GM21515 (cell line): ENCODE data around the gene FAM3C.
"Not testable (repeated sequence)": the region's sequence is repeated elsewhere in the genome, so short reads cannot be mapped to it uniquely, and the experiment has no call there.

Source experiments
- ATAC-seq: cut with Tn5 transposase; IDR thresholded peaks from one replicate; pipeline ENCODE4 v1.9.1; 2021; ENCODE audit not compliant: unreplicated experiment

The FAM3C gene, protein sequence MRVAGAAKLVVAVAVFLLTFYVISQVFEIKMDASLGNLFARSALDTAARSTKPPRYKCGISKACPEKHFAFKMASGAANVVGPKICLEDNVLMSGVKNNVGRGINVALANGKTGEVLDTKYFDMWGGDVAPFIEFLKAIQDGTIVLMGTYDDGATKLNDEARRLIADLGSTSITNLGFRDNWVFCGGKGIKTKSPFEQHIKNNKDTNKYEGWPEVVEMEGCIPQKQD

DNA sequence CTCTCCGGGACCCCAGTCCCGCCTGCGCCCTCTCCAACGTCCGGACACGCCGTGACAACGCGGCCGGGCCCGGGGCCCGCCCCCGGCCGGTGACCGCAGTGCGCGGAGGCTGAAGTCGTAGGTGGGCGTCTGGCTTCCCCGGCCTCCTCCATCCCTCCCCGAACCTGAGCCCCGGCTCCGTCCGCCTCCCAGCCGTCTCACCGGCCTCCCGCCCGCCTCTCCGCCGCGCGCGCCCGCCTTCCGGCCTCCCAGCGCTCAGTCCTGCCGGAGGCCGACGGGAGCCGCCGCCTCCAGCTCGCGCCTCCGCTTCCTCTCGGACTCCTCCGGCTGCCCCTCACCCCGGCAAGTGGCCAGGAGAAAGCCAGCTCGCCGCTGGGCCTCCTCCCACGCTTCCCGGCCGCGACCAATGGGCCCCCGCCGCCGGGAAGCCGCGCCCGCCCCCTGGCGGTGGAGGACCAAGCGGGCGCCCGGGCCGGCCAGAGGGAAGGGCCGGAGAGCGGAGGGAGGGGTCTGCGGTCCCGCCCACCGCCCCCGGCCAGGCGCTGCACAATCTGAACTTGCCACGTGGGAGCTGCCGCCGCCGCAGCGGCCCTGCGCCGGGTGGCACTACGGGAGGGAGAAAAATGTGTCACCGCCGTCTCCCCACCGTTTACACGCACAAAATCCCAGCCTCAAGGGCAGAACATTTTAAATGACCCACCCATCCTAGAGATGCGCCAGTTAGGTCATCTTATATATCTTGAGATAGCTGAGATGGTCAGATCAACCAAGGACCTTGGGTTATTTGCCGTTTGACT is at the start of gene FAM3C:
FAM3C (minus strand) TSS at position 348 of the 797 bp plus-strand sequence. CDS start 13,339 bp downstream, outside the sequence.
- ATAC-seq: peak; percentile 79

DNA sequence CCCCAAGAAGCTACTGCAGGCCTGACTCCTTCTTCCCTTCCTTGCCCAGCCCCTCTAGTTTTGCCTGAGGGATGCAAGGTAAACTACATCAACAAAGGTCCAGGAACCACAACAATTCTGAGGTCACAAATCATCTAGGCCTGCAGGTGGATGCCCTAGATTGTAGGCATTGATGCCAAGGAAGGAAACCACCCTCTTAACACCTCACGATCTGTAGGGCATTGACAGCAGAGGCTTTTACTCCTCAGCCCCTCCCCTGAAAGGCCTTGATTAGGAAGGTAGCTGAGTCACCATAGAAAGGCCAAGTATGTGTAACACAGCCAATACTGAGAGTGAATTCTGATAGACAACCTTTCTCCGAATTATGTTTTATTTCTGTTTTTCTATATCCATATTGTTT is 46.7 kb upstream of the FAM3C start:
- ATAC-seq: no peak

DNA sequence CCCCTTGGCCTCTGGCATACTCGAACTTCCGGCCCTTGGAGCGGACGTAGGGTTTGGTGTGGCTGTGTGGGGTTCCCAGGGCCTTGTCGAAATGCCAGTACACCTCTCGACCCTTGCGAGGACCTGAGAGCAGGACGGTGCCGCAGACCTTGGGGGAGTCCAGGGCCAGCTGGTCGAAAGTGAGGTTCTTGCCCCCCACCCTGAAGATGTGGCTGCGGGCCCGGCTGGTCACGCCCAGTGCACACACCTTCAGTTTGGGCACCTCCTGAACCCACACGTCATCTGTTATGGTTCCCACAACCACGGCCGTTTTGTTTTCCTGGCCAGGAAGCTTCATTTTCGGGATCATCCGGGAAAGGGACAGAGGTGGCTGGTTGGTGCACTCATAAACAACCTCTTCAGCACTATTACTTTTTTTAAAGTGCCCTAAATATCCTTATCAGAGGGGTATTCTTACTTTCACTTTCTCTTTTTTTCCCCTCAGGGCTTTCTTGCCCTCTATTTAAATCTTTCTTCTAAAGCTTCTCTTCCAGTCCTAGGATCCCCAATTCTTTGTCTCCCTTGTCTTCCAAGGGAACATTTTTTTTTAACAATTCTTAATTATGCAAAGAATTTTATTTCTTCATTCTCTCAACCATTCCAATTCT is 44.9 kb upstream of the FAM3C start:
- ATAC-seq: peak; percentile 36

DNA sequence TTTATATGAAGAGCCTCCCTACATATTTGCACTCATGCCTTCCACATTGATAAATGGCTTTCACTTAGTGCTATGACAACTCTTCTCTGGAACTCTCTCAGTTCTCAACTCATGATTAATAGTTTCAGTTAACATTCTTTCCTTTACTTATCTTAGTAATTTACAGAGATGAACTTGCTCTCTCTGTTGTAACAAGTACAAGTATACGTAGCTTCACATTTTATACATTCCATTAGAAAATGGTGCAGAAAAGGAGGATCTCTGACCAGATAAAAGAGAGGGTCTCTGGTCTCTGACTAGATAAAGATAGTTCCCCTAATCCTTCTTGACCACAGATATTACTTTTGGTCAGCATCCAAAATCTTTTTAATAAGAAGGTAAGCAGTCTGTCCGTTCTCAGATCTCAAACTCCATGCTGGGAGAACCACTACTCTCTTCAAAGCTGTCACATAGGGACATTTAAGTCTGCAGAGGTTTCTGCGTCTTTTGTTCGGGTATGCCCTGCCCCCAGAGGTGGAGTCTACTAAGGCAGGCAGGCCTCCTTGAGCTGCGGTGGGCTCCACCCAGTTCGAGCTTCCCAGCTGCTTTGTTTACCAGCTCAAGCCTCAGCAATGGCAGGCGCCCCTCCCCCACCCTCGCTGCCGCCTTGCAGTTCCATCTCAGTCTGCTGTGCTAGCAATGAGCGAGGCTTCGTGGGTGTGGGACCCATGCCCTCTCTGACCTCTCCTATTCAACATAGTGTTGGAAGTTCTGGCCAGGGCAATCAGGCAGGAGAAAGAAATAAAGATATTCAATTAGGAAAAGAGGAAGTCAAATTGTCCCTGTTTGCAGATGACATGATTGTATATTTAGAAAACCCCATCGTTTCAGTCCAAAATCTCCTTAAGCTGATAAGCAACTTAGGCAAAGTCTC is 42.2 kb upstream of the FAM3C start:
- peak; percentile 40 for ATAC-seq

DNA sequence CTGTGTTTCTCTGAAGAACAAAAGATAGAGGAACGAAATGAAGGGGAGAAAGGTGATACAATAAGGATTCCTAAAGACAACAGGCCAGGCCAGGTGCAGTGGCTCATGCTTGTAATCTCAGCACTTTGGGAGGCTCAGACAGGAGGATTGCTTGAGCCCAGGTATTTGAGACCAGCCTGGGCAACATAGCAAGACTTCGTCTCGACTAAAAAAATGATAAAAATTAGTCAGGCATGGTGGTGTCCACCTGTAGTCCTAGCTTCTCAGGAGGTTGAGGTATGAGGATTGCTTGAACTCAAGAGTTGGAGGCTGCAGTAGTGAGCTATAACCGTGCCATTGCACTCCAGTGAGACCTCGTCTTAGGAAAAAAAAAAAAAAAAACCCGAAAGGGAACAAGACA is 41.4 kb upstream of the FAM3C start:
- no peak for ATAC-seq

DNA sequence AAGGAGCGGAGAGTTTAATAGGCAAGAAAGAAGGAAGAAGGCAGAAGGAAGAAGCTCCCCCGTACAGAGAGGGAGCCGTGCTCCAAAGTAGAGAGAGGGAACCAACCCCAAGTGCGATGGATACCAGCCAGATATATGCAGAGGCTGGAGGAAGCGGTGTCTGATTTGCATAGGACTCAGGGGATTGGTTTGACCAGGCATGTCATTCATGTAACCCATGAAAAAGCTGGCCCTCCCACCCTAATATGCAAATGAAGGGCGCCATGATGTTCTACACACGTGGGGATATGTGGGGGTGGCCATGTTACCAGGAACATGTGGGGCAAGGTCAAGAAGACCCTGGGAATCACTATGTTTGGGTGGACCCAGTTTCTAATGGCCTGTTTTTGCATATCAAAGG is 40.6 kb upstream of the FAM3C start:
- ATAC-seq: no peak

DNA sequence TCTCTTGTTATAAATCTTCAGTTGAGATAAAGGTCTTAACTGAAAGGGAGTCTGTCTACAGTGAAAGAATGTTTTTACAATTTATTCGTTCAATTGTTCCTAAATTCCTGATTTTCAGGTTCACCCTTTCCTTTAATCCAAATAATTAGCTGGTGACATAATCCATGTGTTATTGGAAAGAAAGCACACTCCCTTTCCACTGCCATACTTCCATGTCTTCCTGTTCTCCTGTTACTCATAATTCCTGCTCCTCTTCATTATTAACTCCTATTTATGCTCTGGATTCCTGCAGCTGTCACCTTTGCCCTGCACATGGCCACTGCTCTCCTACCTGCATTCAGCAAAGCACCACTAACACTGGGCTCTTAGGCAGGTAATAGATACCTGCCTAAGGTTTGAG is 40.0 kb upstream of the FAM3C start:
- no peak for ATAC-seq

DNA sequence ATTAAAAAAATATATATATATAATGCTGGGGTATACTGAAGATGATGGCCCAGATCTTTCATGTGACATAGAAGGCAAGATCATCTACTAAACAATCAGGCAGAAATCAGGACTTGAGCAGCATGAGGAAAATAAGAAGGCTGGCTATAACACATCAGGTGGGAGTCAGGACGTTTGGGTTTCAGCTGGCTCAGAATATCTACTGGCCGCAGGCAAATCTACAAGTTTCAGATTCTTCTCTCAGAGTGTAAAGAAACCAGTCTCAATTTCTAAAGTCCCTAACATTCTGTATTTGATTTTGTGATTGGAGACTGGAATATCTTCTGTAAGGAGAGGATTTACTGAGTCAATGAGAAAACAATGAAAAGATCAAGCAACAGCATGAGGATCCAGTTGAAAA is 37.7 kb upstream of the FAM3C start:
- peak; percentile 70 for ATAC-seq

DNA sequence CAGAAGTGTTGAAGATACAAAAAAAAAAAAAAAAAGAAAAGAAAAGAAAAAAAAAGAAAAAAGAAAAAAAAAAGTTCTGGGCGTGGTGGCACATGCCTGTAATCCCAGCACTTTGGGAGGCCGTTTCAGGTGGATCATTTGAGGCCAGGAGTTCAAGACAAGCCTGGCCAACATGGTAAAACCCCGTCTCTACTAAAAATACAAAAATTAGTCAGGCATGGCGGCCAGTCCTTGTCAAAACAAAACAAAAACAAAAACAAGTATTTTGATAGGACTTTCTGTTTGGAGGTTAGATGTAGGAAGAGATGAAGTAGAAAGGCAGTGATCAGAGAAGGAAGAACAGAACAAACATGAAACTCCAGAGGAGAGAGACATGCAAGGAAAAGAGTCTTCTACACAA is 36.4 kb upstream of the FAM3C start:
- peak; percentile 60 for ATAC-seq

DNA sequence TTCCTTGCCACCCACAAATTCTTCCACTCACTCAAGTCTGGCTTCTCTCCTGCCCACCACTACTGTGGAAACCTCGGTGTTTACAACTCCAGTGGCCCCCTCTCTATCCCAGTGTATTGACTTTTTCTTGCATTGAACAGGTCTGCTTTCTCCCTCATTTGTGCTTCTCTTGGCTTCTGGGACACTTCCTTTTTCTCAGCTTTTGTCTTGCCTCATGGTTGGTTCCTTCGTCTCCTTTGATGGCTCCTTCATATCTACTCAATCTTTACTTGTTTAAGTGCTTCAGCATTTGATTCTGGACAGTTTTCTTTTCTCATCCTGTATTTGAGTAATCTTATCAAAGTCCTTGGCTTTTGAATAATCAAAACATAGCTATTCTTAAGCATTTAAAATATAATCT is 35.9 kb upstream of the FAM3C start:
- no peak for ATAC-seq

DNA sequence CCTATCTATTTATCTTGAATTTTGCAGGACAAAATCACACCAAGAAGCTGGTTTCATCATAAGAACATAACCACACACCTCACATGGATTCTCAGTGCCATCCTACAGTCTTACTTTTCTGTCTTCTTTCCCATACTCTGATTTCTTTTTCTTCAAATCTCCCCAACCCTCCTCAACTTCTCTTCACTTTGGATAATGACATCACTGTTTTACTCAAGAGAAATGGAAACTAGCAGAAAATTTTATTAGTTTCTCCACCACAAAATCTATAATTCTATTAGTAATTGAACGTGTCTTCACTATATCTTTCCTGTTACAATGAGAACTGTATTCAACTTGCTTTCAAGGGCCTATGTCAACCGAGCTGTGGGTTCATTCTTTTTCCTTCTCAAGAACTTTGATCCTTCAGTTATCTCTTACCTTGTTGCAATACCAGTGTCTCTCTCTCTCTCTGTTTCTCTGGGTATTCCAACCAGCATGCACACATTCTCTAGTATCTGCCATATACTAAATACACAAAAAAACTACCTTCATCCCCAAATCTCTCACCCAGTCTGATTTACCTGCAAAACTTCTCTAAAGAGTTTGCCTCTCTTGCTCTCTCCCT is 35.4 kb upstream of the FAM3C start:
- ATAC-seq: no peak

DNA sequence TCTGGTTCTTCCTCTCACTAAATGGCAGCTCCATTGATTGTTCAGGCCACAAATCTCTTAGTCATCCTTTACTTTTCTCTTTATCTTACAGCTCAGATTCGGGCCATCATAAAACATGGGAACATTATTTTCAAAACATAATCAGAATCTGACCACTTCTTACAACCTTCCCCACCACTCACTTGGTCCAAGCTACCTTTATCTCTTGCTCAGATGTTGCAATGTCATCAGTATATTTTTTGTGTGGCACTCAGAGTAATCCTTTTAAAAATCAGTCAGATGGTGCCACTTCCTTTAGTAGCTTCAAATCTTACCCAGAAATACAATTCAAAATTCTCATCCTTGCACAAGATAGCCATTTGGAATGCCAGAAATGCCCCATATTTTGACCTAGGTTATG is 34.5 kb upstream of the FAM3C start:
- ATAC-seq: no peak

DNA sequence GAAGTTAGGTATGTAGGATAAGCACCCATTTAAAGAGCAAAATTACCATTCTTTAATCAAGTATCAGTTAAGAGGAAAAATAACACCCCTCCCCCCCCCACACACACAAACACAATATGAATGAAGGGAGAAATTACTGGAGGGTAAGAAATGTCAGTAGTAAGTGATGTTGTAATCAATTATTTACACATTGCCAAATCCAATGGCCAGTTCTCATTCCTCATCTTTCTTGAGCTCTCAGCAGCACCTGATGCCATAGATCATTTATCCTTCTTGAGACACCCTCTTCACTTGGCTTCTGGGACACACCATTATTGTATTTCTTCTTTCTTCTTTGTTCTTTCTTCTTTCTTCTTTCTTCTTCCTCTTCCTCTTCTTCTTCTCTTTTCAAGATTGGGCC is 33.7 kb upstream of the FAM3C start:
- ATAC-seq: no peak

DNA sequence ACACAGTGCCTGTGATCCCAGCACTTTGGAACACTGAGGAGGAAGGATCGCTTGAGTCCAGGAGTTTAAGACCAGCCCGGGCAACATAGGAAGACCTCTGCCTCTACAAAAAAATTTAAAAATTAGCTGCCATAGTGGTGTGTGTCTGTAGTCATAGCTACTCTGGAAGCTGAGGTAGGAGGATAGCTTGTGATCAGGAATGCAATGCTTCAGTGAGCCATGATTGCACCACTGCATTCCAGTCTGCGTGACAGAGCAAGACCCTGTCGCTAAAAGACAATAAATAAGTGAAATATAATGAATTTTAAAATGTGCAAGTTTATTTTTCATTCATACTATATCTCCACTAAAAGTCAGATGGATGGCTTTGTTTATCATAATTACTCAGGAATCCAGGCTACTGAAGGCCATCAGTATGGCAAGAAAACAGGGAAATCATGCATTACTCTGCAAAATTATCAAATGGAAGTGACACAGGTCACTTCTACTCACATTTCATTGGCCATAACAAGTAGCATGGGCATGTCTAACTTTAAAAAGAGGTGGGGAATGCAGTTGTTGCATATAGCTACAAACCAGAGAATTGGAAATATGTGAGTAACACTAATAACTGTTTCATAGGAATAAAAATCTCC is 32.9 kb upstream of the FAM3C start:
- ATAC-seq: no peak

DNA sequence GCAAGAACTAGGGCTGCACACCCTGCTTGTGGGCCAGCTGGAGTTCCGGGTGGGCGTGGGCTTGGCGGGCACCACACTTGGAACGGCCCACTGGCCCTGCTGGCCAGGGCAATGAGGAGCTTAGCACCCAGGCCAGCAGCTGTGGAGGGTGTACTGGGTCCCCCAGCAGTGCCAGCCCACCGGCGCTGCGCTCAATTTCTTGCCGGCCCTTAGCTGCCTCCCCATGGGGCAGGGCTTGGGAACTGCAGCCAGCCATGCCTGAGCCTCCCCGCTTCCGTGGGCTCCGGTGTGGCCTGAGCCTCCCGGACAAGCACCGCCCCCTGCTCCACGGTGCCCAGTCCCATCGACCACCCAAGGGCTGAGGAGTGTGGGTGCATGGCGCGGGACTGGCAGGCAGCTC is 25.6 kb upstream of the FAM3C start:
- ATAC-seq: not testable (repeated sequence)

DNA sequence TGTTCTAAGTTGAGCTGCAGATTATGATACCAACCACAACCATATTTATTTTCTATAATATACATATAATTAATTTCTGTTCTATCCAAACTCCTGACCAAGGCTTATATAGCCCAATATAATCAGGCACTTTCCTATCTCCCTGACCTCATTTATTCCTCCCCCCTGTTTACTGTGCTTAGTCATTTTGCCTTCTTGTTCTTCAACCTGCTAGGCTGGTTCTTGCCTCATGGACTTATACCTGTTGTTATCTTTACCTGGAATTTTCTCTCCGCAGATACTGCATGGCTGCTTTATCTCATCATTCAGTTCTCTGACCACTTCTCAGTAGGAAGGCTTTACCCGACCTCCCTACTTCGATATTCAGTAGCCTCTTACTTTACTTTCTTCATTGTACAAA is 24.9 kb upstream of the FAM3C start:
- ATAC-seq: no peak

DNA sequence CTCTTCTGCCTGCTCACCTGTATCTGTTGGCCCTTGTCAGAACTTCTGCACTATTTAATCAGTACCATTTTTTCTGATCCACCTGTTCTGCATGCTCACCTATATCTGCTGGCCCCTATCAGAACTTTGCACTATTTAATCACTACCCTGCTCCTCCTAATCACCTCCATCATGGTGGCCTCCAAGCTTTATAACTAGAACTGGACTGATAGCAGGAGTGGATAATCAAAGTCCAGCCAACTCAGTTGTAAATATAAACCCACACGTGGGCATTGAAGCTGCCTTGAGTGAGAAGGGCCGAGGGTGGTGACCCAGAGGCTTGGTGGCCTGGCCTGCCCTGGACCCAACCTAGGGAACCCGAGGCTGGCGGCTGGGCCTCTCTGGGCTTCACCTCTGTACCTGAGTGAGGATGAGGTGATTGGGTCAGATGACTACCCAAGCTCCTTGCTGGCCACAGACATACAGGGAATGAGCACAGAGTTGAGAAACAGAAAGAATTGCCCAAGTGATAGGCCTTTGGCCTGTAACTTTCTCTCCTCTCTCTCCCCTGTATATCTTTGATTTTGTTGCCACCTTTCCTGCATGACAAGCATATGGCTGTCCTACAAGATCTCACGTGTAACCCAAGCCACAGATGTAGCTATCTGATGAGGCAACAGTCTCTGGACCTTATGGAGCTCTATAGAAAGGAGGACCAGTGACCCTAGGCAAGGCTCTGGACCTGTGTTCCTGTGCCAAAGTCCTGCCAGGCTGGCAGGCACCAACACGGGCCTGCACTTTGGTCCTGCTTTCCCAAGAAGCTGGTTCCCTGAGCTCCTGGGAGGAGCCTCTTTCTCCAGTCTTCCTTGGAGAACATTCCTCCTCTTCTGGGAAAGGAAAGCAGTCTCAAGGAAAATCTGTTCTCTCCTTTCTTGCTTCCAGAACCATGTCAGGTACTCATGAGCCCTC is 23.4 kb upstream of the FAM3C start:
- no peak for ATAC-seq

DNA sequence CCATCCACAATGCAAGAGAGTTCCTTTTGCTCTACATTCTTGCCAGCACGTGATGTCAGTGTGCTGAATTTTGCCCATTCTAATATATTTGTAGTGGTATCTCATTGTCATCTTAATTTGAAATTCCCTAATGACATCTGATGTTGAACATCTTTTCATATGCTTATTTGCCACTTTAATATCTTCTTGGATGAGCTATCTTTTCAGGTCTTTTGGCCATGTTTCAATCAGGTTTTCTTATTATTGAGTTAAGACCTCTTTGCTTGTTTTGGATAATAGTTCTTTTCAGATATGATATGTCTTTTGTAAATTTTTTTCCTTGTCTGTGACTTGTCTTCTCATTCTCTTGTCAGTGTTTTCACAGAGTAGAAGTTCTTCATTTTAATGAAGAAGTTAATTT is 20.4 kb upstream of the FAM3C start:
- ATAC-seq: no peak

DNA sequence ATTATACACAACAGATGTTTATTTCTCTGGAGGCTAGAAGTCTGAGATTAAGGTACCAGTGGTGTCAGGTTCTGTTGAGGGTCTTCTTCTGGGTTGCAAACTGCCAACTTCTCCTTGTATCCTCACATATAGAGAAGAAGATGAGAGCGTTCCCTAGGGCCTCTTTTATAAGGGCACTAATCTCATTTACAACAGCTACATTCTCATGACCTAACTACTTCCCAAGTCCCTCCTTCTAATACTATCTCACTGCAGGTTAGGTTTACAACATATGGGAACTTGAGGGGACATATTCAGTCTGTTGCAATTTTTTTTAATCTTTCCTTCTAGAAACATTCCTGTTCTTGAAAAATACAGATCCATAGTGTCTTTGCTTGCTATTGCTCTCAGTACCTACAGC is 18.3 kb upstream of the FAM3C start:
- ATAC-seq: no peak
